ENCODE results near the gene AVP. TPM values are rescaled to one million over a fixed set of nuclear protein-coding genes. Genes with fewer than 3 reads are reported as not detected.
"Not testable (repeated sequence)": the region's sequence is repeated elsewhere in the genome, so short reads cannot be mapped to it uniquely, and the experiment has no call there.

AVP gene
- total RNA-seq, 1 donor from 2014 or later: not detected

DNA sequence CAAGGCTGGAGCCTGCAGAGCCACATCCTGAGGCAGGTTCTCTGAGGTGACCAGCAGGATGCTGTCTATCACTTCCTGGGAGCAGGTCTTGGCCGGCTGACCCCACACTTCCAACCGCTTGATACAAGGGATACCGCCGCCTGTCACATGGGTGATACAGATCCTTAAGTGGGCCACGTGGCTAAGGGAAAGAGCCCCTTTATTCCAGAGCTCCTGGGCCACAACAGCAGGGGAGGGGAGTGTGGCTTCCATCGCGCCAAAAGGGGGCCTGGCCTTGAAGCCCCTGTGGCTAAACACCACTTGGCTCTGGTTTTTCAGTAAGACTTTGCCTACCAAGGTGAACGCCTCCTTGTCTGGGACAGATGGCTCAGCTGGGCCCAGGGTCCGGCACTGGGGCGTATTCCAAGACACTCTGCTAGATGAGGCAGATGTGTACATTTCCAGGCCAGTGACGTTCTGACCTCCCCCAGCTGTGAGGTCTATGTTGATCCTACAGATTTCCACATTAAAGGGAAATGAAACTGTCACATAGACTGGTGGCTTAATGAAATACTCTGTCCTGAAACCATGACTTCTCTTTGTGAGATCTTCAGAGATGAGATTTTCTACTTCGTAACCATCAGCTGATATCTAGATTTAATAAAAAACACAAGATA is 37.6 kb upstream of the AVP start:
- H3K27ac Mint-ChIP-seq (ENCODE audit: unreplicated experiment): no peak overlapping the region
- peak; percentile 70 for DNase-seq (ENCODE audit: low spot score)
- TF ChIP-seq, protein P1, sequence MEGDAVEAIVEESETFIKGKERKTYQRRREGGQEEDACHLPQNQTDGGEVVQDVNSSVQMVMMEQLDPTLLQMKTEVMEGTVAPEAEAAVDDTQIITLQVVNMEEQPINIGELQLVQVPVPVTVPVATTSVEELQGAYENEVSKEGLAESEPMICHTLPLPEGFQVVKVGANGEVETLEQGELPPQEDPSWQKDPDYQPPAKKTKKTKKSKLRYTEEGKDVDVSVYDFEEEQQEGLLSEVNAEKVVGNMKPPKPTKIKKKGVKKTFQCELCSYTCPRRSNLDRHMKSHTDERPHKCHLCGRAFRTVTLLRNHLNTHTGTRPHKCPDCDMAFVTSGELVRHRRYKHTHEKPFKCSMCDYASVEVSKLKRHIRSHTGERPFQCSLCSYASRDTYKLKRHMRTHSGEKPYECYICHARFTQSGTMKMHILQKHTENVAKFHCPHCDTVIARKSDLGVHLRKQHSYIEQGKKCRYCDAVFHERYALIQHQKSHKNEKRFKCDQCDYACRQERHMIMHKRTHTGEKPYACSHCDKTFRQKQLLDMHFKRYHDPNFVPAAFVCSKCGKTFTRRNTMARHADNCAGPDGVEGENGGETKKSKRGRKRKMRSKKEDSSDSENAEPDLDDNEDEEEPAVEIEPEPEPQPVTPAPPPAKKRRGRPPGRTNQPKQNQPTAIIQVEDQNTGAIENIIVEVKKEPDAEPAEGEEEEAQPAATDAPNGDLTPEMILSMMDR (IDR thresholded peaks at IDR 0.05): no peak
- H3K4me3 Mint-ChIP-seq (ENCODE audit: unreplicated experiment): no peak overlapping the region
- peaks cover 8% of the 10 kb centered on the region for H3K4me1 Mint-ChIP-seq (ENCODE audit: low read depth)
- no peaks in the 10 kb centered on the region for H3K27me3 Mint-ChIP-seq (ENCODE audit: low read depth)
- H3K36me3 Mint-ChIP-seq (ENCODE audit: low read depth): peaks cover 23% of the 10 kb centered on the region
- H3K9me3 Mint-ChIP-seq (ENCODE audit: low read depth): no peaks in the 10 kb centered on the region

GRCh38 chr20:3121271-3121911 is 36.9 kb upstream of the AVP start:
- Mint-ChIP-seq H3K4me3 (ENCODE audit: unreplicated experiment) (no peak overlapping the region), H3K27me3 (ENCODE audit: low read depth) (no peaks in the 10 kb centered on the region), H3K9me3 (ENCODE audit: low read depth) (no peaks in the 10 kb centered on the region), H3K36me3 (ENCODE audit: low read depth) (peaks cover 23% of the 10 kb centered on the region), H3K27ac (ENCODE audit: unreplicated experiment) (peak overlapping the region; percentile 13), H3K4me1 (ENCODE audit: low read depth) (peaks cover 8% of the 10 kb centered on the region)
- TF ChIP-seq, protein P1 (IDR thresholded peaks at IDR 0.05): no peak
- DNase-seq (ENCODE audit: low spot score): peak; percentile 34

DNA sequence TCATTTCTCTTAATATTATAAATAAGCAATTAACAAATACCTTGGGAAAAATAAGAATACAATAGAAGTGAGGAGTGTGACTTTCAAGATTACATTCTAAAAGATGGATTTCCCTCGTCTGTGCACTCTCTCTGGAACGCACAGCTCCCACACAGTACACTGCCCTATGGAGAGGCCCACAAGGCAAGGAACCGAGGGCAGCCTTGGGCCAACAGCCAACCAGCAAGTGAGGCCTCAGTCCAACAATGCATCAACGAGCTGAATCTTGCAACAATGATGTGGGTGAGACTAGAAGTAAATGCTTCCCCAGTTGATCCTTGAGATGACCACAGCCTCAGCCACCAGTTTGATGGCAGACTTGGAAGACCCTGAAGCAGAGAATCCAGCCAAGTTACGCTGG is 34.5 kb upstream of the AVP start:
- Mint-ChIP-seq H3K4me1 (ENCODE audit: low read depth) (peaks cover 10% of the 10 kb centered on the region), H3K27me3 (ENCODE audit: low read depth) (no peaks in the 10 kb centered on the region), H3K27ac (ENCODE audit: unreplicated experiment) (no peak overlapping the region), H3K36me3 (ENCODE audit: low read depth) (peaks cover 22% of the 10 kb centered on the region), H3K4me3 (ENCODE audit: unreplicated experiment) (no peak overlapping the region), H3K9me3 (ENCODE audit: low read depth) (no peaks in the 10 kb centered on the region)
- TF ChIP-seq, protein P1 (IDR thresholded peaks at IDR 0.05): no peak
- peak; percentile 11 for DNase-seq (ENCODE audit: low spot score)

DNA sequence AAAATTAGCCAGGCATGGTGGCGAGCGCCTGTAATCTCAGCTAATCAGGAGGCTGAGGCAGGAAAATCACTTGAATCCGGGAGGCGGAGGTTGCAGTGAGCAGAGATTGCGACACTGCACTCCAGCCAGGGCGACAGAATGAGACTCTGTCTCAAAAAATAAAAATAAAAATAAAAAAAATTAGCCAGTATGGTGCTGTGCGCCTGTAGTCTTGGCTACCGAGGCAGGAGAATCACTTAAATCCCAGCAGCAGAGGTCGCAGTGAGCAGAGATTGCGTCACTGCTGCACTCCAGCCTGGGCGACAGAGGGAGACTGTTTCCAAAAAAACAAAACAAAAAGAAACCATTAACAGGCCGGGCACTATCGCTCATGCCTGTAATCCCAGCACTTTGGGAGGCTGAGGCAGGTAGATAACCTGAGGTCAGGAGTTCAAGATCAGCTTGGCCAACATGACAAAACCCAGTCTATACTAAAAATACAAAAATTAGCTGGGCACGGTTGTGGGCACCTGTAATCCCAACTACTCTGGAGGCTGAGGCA is 33.4 kb upstream of the AVP start:
- H3K36me3 Mint-ChIP-seq (ENCODE audit: low read depth): peaks cover 24% of the 10 kb centered on the region
- peak; percentile 33 for DNase-seq (ENCODE audit: low spot score)
- peak overlapping the region; percentile 8 for H3K27ac Mint-ChIP-seq (ENCODE audit: unreplicated experiment)
- TF ChIP-seq, protein P1 (IDR thresholded peaks at IDR 0.05): peak; percentile 77
- H3K4me3 Mint-ChIP-seq (ENCODE audit: unreplicated experiment); H3K27me3 Mint-ChIP-seq (ENCODE audit: low read depth); H3K9me3 Mint-ChIP-seq (ENCODE audit: low read depth); H3K4me1 Mint-ChIP-seq (ENCODE audit: low read depth): not testable (repeated sequence)

DNA sequence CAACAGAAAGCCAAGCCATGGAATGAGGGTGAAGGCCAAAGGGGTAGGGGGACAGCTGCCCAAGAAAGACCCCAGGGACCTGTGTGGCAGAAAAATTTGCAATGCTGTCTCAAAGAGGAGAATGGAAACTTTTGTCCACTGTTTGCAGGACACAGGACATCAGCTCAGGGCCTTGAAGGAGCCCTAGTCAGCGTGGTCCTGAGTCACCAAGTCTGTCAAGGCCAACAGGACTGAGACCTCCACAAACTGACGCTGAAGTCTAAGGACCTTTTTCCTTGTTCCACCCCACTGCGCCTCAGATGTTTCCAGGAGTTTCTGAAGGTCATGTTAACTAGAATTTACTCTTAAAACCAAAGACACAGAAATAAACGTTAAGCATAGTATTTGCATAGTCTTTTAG is 31.8 kb upstream of the AVP start:
- Mint-ChIP-seq H3K9me3 (ENCODE audit: low read depth) (no peaks in the 10 kb centered on the region), H3K4me1 (ENCODE audit: low read depth) (peaks cover 2% of the 10 kb centered on the region), H3K36me3 (ENCODE audit: low read depth) (peaks cover 17% of the 10 kb centered on the region), H3K27ac (ENCODE audit: unreplicated experiment) (no peak overlapping the region), H3K27me3 (ENCODE audit: low read depth) (no peaks in the 10 kb centered on the region), H3K4me3 (ENCODE audit: unreplicated experiment) (no peak overlapping the region)
- peak; percentile 6 for DNase-seq (ENCODE audit: low spot score)
- TF ChIP-seq, protein P1 (IDR thresholded peaks at IDR 0.05): no peak

Data from chondrocyte (in vitro differentiated cells).